ENCODE data around the gene SELPLG.
A peak's percentile ranks its signal among the peaks of the same experiment; 100 is the strongest.
"Not testable (repeated sequence)": the region's sequence is repeated elsewhere in the genome, so short reads cannot be mapped to it uniquely, and the experiment has no call there.

Gene SELPLG

DNA sequence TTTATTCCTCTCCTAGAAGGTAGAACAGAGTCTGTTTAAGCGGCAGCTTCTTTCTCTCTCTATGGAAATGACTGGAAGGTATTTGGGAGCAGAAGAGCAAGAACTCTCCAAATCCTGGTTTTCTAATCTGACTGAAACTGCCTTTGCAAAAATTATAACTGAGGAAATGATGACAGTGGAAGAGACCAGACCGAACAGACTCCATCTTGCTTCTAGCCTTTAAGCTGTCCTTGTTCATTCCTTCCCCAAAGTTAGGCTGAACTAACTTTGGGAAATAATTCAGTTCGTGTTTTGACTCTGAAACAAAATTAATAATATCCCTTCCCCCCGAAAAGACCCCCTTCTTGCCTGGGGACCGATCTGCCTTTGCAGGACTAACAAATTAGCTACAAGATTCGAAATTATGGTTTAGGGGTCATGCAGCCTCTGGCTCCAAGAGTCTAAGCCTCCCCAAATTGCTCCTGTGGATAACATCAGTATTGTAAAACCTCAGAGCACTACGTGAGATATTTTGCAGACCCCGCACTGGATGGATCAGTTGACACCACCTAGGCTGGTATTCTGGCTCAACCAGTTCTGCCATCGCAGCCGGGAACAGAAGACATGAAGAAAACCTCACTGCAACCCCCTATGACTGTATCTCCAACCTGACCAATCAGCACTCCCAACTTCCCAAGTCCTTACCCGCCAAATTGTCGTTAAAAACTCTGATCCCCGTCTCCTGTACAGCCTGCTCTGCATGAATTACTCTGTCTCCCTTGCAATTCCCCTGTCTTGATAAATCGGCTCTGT is 14.1 kb downstream of the SELPLG start:
- no peak for DNase-seq (ENCODE audit: low read depth in 2 of 2)

DNA sequence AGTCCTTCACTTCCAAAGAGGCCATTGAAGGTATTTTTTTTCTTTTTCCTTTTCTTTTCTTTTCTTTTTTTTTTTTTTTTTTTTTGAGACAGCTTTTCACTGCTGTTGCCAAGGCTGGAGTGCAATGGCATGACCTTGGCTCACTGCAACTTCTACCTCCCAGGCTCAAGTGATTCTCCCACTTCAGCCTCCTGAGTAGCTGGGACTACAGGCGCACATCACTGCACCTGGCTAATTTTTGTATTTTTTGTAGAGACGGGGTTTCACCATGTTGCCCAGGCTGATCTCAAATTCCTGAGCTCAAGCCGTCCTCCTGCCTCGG is 14.8 kb downstream of the SELPLG start:
- DNase-seq (ENCODE audit: low read depth in 2 of 2), result not testable (repeated sequence)

DNA sequence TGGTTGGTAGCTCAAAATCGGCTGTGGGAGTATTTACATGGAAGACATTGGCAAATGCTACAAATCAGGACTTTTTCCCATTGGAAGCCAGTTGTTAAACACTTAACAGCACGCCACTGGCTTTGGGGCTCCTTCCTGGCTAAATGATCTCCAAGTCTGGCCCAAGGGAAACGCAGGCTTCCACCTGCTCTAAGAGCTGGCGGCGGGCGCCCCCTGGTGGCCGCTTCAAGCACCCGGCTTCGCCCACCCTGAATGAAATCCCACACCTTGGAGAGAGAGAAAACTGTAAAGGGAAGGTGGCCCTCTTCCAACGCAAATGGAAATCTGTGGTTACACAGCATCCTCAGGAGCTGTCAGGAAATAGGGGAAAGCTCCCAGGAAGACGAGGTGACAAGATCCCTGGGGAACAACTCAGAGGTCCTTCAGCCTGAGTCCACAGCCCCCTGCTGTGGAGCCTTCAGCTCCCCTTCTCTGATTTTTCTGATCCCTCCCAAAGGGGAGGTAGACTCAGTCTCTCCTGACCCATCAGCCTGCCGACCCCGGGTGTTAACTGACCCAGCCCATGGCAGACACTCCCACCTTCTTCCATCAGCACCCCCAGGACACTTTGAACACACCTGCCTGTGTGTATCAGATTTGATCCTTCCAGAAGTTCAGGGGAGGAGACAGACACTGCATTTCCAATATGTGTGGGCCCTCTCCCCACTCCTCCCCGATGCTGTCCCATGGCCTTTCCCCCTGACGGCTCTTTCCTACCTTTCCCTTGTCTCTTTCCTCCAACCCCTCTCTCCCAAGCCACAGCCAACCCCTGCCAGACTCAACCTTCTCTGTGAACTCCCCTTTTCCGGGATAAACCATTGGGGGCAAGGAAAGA is 15.4 kb downstream of the SELPLG start:
- peak; percentile 63 to 71 for DNase-seq (ENCODE audit: low read depth in 2 of 2)

DNA sequence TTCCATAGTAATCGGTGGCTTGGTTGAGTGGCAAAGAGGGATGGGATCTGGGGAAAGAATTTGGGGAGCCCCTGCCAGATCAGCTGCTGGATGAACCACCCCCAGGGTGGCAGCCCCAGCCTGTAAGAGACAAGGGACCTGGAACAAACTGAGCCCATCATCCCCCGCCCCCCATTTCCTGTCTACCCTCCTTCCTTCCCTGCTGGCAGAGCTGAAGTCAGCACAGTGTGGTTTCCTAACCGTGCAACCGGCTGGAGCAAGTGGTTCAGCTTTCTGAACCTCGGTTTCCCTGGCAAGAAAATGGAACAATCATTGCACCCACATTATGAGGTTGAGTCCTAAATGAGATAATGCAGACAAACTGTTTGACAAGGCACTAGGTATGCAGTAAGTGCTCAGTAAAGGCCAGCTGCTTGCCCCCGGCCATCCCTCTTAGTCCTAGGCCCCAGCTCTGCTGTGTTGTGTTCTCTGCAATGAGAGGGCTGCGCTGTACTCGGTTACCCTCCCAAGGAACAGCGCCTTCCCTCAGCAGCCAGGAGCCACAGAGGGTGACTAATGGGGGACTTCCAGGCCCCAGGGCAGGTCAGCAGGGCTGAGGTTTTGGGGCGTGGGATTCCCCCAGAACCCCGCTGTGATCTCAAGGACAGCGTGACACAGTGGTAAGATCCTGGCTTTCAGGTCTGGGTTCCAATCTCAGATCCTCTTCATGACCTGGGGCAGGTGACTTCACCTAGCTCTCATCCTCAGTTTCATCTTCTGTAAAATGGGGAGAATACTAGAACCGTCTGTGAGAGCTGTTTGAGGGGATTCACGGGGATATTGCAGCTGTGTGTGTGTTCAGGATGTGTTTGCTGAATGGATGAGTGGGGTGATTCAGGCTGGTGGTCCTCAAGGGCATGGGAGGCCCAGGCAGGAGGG is 16.5 kb downstream of the SELPLG start:
- peak; percentile 63 to 67 for DNase-seq (ENCODE audit: low read depth in 2 of 2)

DNA sequence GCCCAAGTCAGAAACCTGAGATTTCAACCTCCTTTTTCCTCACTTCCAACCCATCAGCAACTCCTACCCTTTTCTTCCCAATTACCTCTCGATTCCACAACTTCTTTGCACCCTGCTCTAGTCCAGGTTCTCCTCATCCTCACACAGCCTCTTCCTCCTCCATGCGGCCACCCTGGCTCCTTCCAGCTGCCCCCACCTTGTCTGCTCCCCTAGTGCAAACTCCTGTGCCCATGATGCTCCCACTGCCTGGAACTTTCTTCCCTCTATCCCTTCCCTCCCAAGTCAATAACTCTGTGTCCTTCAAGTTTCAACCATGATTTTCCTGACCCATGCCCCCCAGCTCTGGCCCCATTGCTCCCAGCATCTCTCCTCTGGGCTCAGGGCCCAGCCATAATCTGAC is 17.3 kb downstream of the SELPLG start:
- DNase-seq (ENCODE audit: low read depth in 2 of 2), result no peak

DNA sequence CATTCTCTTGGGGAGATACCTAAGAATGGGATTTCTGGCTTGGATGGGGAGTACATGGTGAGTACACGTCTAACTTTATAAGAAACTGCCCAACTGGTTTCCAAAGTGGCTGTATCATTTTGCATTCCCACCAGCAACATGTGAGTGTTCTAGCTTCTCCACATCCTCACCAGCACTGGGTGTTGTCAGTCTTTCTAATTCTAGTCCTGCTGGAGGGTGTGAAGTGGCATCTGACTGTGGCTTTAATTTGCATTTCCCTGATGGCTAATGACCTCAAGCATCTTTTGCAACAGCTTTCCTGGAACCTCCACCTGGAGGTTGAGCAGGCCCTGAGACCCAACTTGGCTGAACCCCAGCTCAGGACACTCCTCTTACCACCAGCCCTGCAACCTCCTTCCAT is 17.8 kb downstream of the SELPLG start:
- no peak for DNase-seq (ENCODE audit: low read depth in 2 of 2)

DNA sequence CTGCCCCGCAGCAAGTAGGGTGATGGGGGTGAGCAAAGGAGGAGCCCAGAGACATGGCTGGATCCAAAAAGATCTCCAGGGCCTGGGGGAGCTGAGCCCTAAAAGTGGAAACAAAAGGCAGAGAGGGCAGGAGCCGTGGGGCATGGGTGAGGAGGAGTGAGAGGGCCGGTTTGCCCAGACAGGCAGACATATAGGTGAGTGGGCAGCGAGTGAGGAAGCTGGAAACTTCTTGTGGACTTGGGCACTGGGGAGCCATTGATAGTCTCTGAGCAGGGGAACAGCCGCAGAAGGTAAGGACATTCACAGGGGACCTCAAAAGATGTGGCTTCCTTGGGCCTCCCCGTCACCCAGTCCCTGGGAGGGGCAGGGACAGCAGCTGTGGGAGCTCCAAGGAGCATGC is 19.1 kb downstream of the SELPLG start:
- DNase-seq (ENCODE audit: low read depth in 2 of 2), result no peak

DNA sequence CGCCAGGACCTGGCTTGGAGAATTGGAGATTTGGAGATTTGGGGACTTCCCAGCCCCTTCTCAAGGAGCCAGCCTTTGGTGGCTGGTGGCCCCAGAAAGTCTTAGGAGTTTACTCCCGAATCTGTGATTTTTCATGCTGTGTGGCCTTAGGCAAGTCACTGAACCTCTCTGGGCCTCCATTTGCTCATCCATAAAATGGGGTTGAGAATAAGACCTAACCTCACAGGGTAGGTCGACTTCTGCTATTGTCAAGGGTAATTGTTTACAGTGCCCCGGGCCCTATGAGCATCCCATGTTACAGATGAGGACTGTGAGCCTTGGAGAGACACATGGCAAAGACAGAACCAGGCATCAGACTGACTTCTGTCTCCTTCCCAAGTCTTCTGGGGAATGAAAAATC is 19.7 kb downstream of the SELPLG start:
- DNase-seq (ENCODE audit: low read depth in 2 of 2), result no peak

DNA sequence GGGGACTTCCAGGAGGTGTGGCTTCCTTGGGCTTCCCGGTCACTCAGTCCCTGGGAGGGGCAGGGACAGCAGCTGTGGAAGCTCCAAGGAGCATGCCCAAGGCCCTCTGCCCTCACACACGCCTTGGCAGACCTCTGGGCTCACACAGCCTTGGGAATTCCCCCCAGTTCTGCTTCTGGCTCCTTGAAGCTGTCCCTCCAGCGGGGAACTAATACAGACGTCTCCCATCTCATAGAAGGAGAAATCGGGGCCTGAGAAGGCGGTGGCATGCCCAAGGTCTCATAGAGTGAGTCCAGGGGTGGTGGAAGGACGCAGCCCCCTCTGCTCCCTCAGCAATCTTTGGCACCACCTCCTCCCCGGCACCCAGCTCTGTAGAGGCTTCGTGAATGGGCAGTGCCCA is 20.1 kb downstream of the SELPLG start:
- no peak for DNase-seq (ENCODE audit: low read depth in 2 of 2)

DNA sequence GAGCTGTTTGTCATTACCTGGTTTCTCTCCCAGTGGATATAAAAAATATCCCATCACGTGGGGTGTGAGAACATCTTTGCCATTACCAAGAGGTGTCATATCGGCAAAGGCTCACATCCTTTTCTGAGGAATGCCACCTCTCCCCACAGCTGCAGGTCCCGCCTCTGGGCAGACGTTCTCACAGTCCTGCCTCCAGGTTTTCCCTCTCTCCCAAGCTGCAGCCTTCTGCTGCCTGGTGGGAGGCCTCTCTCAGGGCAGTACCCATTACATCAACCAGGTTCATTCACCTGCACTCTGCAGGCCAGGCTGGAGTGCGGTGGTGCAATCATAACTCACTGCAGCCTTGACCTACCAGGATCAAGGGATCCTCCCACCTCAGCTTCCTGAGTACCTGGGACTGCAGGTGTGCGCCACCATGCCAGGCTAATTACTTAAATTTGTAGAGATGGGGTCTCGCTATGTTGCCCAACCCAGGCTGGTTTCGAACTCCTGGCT is 20.9 kb downstream of the SELPLG start:
- no peak for DNase-seq (ENCODE audit: low read depth in 2 of 2)

DNA sequence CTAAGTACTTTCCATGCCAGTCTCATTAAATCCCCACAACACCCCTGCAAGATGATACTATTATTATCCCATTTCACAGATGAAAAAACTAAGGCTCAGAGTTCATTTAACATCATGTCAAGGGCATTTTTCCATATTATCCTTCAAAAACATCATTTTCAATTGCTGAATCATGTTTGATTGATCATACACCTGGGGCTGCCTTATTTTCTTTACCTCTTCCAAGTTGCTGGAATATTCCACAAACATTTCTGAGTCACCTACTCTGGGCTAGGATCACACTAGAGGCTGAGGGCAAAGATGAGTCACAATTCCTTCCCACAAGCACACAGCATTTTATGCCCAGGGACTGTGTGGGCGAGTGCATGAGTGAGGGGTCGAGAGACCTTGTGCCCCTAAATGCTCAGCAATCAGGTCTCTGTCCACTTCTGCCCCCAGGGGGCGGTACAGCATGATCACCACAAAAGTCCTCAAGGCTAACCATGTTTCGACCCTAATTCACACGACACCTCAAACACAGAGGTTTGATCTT is 21.7 kb downstream of the SELPLG start:
- DNase-seq (ENCODE audit: low read depth in 2 of 2), result peak in 1 of 2 donors; percentile 42

DNA sequence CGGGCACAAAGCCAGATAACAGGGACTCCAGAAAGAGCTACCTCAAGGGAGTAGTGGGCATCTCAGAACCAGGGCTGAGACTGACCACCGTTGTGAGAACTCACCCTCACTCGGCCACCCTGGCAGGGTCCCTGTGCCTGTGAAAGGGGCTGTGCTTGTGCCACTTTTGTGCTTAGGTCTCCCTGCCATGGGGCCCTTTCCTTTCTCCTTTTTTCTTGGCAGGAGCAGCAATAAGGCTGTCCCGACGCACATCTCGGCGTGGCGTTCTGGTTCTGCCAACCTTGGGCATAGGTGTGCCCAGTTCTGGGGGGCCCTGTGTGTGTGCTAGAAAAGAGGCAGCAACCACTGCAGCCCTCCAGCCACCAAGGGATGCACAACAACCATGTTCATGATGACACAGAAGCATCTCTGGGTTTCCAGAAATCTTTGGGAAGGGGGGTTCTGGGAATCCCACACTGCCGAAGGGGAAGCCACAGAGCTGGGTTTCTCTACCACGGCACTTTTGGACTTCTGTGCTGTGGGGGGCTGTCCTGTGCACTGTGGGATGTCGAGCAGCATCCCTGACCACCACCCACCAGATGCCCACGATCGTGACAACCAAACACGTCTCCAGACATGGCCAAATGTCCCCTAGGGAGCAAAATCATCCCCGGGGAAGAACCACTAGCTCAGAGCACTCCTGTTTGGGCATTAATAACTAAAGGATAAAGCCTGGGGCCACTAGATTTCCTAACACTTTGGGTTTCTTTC is 22.7 kb downstream of the SELPLG start:
- DNase-seq (ENCODE audit: low read depth in 2 of 2), result no peak

DNA sequence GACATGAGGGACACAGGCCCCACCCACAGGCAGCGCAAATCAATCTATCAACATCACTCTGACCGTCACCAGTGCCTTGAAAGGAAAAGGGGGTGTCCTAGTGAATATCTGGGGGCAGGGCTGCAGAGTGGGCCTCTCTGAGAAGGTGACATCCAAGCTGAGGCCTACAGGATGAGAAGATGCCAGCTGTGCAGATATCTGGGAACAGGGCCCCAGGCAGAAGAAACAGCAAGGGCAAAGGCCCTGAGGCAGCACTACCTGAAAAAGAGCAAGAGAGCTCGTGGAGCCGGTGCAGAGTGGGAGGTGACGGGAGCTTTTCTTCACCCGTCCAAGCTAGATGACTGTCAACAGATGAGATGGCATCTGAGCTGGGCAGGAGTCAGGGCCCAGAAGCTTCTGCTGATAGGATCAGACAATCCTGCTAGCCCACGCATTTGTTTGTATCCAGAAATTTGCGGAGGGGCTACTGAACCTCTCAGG is 23.3 kb downstream of the SELPLG start:
- DNase-seq (ENCODE audit: low read depth in 2 of 2), result no peak

DNA sequence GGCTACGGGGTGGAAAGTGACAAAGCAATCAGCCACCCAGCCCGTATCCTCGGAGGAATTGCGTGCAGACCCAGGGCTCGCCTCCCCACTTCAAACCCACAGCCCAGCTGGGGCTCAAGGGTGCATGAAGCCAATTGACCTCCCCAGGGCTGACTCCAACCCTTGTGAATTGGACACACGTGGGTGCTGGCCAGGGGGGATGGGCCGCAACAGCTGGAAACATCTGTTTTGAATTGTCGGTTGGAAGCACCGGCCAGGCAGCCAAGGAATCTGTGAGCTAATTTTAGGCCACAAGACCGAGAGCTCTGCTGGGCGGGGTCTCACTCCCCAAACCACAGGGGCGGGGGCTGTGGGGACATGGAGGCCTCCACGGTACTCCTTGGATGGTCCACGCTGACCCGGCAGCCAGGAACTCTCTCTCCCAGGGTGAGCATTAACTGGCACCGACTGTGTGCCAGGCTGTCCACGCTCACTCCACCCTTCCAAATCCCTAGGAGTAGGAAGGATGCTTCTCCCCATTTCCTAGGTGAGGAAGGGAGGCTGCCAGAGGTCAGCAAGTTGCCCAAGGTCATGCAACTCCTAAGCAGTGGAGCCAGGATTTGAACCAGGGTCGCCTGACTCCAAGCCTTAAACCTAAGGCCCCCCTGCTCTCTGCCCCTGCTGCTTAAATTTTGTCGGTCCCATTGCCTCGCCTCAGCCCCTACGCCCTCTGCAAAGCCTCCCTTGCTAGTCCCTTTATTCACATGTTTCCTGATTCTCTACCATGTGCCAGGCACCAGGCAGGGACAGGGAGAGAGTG is 24.0 kb downstream of the SELPLG start:
- DNase-seq (ENCODE audit: low read depth in 2 of 2), result no peak

DNA sequence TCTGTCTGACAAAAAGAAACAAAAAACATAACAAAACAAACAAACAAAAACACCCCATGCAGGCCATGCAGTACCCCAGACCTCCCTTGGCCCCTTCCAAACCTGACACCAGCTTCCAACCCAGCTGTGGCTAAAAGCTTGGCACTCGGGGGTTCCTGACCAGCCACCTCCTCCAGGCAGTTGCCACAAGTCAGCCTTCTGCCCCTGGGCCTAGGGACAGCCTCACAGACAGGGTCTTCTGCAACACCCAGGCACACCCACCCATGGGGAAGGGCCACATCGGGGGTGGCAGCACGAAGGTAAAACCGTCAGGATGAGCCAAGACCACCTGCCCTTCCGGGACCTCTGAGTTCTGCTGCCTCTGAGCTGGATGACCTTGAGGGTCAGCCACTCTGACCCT is 25.1 kb downstream of the SELPLG start:
- no peak for DNase-seq (ENCODE audit: low read depth in 2 of 2)

DNA sequence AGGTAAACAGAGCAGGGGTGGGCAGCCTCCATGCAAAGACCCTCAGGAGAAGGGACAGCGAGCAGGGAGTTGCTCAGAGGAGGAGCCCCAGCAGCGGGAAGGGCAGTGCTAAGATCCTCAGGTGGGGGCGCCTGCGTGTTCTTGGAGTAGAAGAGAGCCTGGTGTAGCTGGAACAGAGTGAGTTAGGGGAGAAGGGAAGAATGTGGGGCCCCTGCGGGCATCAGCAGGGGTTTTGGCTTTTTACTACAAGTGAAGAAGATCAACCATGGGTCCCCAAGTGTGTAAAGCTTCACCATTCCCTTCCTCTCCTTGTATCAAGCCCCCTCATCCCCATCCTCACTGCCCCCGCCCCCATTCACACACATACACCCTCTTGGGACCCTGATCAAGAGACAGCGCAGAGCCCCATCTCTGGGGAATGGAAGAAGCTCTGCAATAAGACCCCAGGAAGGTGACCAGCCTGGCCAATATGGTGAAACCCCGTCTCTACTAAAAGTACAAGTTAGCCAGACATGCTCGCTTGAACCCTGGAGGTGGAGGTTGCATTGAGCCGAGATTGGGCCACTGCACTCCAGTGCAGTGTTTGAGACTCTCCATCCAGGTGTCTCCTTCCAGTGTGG is 25.6 kb downstream of the SELPLG start:
- DNase-seq (ENCODE audit: low read depth in 2 of 2), result no peak

DNA sequence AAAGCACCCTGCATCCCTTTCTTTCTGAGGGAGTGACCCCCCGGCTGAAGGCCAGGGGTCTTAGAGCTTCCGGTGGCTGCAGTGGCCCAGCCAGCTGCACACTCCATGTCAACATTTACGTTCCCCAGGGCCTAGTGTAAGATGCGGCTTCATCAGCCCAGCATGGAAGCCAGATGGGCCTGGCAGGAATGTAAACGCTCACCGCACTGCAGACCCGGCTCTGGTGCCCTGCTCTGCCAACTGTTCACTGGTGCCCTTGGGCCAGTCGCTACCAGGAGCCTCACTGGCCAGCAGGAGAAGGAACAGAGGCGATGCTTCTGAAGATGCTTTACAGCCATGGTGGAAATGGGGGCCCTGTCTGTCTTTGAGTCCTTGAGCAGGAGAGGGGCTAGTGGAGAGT is 27.2 kb downstream of the SELPLG start:
- DNase-seq (ENCODE audit: low read depth in 2 of 2), result no peak

DNA sequence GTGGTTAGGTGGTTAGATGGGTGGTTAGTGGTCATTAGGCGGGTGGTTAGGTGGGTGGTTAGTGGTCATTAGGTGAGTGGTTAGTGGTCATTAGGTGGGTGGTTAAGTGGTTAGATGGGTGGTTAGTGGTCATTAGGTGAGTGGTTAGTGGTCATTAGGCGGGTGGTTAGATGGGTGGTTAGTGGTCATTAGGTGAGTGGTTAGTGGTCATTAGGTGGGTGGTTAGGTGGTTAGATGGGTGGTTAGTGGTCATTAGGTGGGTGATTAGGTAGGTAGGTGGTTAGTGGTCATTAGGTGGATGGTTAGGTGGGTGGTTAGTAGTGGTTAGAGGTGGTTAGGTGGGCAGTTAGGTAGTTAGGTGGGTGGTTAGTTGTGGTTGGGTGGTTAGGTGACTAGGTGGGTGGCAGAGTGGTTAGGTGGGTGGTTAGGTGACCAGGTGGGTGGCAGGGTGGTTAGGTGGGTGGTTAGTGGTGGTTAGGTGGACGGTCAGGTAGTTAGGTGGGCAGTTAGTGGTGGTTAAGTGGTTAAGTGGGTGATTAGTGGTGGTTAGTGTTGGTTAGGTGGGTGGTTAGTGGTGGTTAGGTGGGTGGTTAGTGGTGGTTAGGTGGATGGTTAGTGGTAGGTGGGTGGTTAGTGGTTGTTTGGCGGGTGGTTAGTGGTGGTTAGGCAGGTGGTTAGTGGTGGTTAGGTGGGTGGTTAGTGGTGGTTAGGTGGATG is 27.8 kb downstream of the SELPLG start:
- DNase-seq (ENCODE audit: low read depth in 2 of 2), result no peak

All from activated CD4-positive, alpha-beta T cell treated with anti-CD3 and anti-CD28 coated beads for 24 hours (primary cell).